GM21576 (cell line): Measurements from ENCODE around the gene EPB41.

Experiments
- ATAC-seq: cut with Tn5 transposase; IDR thresholded peaks from one replicate; pipeline ENCODE4 v1.9.1; 2021; ENCODE audit warnings: mild to moderate bottlenecking, moderate library complexity; ENCODE audit not compliant: unreplicated experiment

The EPB41 gene

DNA sequence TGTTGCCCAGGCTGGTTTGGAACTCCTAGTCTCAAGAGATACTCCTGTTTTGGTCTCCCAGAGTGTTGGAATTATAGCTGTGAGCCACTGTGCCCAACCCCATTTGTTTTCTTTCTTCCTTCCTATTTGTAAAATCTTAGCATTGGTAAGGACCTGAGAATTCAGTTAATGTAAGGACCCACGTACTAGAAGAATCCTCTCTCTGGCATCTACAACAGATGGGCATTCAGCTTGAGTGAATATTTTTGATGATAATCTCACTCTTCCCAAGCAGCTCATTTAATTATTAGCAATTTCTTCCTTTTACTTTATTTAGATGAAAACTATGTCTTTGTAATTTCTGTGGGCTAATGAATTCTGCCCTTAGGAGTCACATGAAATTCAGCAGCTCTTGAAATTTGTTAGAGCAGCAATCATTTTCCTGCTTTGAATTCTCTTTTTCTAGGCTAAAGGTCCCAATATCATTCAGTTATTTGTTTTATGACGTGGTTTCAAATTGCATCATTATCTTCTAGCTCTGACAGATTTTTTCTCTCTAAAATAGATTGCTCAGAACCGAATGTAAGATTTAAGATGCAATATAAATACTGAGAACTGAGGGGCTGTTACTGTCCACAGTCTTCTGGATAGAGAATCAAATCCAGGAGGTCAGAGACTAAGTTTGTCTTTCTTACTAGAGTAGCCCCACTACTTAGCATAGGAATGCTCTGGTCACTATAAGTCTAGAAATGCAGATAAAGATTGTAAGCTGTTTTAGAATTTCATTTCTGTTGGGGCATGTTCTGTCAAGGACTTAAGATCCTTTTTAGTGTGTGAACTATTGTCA is 59.4 kb downstream of the EPB41 start:
- no peak for ATAC-seq

DNA sequence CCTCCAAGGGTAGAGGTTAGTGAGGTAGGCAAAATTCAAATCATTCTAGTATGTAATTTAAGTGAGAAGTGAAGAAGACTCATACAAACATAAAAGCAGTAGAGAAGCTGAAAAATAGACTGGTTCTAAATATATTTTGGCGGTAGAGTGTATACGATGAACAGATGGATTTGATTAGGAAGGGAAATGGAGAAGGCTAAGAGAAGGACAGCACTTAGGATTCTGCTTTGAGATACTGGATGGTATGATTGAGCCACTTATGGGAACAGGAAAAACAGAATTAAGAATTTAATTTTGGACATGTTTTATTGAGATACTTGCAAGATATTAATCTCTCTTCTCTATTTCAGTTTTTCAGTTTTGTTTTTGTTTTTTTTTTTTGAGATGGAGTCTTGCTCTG is 60.1 kb downstream of the EPB41 start:
- no peak for ATAC-seq

DNA sequence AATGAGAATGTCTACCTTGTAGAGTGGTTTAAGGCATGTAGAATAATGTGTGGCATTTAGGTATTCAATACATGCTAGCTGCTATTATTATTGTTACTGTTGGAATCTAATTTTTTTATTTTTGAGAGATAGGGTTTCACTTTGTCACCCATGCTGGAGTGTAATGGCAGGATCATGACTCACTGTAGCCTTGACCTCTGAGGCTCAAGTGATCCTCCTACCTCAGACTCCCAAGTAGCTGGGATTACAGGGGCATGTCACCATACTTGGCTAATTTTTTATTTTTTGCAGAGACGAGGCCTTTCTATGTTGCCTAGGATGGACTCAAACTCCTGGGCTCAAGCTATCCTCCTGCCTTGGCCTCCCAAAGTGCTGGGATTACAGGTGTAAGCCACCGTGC is 61.9 kb downstream of the EPB41 start:
- ATAC-seq: no peak

DNA sequence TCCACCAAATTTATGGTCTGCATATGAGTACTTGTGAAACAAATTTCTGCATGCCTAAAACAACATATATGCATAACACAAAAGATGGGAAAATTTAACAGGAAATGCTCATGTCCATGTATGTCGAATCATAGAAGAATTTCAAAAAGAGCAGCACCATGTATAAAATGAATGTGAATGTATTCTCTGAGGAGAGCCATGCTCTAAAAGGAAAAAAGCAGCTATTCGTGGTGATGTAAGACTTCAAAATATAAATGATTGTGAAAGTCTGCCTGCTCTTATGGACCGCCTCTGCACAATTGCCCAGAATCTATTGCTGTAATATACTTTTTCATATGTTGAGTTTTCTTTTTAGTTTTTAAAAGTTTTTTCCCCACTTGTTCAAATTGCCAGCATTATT is 66.8 kb downstream of the EPB41 start:
- no peak for ATAC-seq

DNA sequence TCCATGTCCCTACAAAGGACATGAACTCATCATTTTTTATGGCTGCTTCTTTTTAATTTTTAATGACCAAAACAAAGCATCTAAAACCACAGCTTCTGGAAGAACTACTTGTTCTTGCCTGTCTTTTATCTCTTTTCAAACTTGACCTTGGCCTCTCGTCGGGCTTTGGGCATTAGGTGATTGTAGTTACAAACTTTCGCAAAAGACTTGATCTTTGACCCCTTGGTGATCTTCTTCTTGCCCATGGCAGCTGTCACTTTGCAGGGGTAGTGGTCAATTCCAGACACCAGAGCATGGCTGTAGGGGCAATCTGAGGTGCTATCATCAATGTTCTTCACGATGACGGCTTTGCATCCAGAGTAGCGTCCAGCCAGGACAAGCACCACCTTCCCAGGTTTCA is 67.8 kb downstream of the EPB41 start:
- ATAC-seq: no peak

DNA sequence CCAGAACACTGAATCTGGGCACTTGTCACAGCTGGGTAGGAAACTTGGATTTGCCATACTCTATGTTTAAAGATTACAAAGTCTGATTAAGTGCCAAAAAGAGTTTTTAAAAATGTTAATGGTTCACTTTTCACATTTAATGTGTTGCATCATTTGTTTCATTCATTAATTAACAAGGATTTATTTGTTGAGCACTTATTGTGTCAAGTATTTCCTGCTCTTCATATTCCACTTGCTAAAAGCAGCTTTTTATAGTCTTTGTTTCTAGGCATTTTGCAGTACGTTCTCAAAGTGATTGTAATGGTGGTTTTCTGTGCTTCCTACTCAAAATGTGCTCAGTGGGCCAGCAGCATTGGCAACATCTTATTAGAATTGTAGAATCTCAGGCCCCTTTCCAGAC is 68.7 kb downstream of the EPB41 start:
- no peak for ATAC-seq

DNA sequence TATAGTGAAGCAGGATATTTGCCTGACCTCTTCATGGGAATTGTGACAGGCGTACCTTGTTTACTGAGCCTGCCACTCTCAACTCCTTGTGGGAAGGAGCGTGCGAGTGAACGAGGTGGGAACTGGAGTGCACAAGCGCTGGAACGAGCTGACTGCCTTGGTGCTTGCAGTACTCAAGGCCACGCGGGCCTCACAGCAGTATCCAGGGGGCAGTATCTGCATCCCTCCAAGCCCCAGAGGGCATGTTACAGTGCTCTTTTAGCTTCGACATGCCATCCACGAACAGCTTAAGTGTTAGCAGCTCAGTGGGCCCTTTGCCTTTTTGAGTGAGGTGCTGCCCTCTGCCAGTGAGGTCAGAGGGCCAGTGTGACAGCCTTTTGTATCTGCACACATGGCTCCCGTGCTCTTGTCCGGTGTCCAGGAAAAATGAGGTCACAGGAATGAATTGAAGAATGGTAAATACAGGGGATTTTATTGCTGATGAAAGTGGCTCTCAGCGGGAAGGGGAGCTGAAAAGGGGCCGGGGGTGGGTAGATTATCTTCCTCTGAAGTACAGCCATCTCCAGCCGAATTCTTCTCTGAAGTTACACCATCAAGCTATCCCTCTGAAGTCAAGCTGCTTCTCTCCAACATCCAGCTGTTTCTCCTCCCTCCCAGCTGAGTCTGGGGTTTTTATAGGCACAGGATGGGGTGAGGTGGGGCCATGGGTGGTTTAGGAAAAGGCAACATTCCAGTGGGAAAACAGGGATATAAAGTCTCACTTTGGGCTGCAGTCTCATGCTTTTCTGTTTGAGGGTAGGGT is 69.3 kb downstream of the EPB41 start:
- ATAC-seq: no peak

DNA sequence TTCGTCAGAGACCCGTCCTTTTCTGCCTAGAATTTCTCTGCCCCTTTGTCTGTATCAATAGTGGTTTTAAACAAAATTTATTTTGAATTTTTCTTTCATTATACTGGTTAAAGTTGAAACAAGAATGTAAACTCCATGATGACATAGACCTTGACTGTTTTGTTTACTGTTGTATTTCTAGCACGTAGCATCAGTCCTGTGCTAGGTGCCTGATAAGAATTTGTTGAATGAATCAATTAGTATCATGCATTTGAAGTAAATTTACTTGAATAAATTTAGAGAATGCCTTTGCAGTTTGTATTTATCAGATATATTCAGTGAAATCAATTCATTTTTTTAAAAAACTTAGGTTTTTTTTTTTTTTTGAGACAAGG is 69.9 kb downstream of the EPB41 start:
- no peak for ATAC-seq

DNA sequence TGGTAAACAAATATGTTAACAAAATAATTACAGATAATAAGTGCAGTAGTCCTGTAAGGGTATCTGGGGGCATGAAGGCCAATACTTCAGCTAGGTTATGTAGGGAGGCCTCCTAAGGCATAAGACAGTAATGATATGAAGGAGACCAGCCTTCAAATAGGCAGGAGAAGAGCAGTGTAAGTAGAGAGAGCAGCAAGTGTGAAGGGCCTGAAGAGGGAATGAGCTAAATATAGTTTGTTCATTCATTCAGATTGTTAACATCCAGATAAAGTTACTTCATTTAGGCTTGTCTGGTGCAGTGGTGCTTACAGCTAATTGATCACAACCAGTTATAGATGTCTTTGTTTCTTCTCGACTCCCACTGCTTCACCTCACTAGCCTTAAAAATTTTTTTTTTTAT is 71.1 kb downstream of the EPB41 start:
- no peak for ATAC-seq

DNA sequence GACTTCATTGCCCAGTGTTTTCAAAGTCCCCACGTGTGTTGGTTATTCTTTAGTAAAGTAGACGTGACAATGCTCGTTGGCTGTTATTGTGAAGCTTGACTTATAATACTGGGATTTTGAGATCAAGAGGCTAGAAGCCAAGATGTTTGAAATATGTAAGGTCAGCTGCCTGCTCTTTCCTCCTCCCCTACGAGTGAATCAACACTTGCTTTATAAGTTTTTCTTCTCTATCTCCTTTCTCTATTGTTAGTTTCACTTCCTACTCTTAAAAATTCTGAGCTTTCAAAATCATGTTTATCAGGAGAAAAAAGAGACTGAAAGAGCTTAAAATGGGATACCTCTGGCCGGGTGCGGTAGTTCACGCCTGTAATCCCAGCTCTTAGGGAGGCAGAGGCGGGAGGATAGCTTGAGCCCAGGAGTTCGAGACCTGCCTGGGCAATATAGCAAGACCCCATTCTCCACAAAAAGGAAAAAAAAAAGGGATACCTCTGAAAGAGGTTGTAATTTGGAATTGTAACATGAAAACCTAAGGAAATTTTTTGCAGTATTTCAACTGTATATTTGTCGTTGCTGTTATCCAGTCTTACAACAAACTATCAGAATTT is 72.0 kb downstream of the EPB41 start:
- no peak for ATAC-seq

DNA sequence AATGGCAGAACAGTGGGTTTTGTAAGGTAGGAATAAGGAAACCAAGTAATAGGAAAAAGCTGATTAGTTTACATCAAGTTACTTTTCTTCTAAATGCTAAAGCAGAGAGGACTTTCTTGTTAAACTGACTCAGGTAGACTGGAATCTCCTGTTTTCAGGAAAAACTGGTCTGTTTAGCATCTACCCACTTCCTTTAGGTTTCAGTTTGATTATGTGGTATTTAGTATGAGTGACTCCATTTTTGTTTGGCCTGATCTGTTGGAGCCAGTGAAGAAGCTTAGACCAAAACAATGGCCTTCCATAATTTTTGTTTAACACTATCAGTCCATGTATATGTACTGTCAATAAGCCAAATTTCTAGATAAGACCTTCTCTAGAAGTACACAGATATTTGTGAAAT is 88.4 kb downstream of the EPB41 start:
- no peak for ATAC-seq

DNA sequence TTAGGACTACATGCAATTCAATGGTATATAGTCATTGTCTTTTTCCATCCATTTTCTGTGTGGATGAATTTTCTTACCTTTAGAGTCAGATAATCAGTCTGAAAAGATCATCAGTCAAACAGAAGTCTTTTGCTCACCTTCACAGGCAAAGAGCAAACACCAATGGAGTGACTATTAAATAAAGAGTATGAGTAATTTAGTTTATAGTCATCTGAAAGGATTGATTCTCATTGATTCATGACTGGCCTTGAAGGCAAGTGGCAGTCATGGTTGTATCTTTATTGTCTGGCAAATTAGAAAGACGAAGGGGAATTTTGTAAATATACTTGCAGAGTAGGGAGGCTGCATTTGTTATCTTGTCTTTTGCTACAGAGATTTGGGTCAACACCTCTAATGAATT is 89.9 kb downstream of the EPB41 start:
- ATAC-seq: no peak

DNA sequence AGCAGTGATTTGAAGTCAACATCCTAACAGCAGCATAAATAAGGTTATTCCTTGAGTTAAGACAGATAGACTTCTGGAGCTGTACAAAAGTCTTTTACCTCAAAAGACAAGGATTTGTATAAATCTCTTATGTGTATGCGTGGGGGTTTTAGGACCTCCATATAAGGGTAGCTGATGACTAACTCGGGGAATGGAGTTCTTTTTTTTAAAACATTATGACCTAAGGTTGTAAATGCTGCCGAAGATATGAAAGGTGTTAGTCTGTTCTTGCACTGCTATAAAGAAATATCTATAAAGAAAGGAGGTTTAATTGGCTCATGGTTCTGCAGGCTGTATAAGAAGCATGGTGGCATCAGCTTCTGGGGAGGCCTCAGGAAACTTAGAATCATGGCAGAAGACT is 90.4 kb downstream of the EPB41 start:
- ATAC-seq: no peak

DNA sequence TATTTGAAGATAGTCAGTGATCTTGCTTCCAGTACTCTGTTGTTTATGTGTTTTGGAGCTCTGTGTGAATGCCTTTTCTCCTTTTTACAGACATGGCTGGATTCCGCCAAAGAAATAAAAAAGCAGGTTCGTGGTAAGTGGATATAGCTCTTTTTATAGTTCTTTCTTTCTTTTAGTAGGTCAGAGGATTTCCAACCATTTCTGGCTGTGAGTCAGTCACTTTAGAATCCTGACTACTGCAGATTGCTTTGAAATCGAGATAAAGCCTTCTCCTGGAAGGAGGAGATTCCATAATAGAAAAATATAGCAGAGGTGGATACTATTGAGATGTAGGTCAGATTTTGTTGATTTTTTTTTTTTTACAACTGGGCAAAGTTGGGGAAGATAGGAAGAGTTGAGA is 97.4 kb downstream of the EPB41 start:
- no peak for ATAC-seq

DNA sequence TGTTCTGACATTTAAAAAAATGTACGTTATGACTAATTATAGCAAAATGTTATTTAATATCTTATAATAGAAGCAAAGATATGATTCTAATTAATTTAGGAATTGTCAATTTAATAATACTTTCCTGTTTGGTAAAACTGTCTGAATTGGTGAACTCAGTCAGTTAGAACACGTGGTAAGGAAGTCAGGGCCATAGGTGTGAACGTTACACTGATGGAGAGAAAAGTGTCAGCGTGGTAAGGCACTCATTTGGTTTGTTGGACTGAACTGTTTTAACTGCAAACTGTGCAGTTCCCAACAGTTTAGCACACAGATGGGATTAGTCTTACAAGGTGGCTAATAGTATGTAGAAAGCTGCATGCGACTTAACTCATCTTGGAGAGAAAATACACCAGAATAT is 102.9 kb downstream of the EPB41 start:
- no peak for ATAC-seq

DNA sequence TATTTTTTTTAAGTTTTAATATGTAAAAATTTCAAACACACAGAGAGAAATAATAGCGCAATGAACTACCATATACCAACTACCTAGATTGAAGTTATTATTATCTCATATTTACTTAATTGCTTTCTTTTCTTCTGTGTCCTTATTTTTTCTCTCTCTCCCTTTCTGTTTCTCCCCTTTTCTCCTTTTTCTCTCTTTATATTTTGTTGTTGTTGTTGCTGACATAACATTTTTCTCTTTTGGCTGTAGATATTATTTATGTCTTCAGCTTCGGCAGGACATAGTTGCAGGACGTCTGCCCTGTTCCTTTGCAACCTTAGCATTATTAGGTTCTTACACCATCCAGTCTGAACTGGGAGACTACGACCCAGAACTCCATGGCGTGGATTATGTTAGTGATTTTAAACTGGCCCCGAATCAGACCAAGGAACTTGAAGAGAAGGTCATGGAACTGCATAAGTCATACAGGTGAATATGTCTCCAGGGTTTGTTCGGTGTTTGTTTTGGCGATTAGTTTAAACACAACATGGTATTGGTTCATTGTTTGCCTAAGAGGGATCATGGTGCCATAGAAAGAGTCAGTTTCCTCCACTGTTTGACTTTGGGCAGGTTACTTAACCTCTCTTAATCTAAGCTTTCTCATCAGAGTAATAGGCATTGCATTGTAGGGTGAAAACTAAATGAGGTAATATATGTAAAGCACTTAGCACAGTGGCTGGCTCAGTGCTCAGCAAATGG is 103.8 kb downstream of the EPB41 start:
- ATAC-seq: no peak

DNA sequence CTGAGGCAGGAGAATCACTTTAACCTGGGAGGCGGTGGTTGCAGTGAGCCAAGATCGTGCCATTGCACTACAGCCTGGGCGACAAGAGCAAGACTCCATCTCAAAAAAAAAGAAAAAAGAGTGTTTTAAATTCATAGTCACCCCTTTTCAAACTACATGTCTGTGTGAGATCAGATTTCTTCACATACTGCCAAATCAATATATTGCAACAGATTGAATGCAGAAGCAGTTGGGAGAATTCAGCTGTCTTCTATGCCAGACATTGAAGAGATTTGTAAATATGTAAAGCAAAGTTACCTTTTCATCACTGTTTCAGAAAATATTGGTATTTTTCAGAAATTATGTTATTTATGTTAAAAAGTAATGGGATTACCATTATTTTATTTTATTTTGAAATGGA is 108.3 kb downstream of the EPB41 start:
- ATAC-seq: no peak

DNA sequence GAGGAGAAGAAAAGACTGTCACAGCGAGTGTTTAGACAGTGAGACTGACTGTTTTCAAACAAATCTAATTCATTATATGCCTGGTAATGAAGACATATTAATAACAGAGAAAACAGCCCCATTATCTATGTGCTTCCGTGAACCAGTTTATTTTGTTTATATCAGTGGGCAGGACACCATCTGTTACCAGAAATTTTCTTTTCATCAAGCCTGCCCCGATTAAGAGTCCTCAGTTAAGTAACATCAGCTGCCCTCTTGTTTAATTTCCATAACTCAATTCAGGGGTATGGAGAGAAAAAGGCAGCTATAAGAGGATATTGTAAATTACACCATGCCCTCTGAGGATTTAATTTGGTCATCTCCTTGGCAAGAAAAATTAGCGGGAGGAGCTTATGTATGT is 115.3 kb downstream of the EPB41 start:
- no peak for ATAC-seq

DNA sequence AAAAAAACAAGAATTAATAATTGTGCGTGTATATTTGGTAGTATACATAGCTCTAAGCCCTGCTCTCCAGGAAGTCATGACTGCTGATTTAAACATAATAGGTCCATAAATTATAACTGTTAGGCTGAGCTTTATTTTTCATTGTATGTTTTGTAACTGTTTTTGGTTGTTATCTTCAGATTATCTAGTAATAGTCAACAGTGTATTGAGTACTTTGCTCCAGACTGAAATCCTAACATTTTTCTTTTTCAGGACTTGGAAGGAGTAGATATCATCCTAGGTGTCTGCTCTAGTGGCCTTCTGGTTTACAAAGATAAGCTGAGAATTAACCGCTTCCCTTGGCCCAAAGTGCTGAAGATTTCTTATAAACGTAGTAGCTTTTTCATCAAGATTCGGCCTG is 118.5 kb downstream of the EPB41 start:
- no peak for ATAC-seq

DNA sequence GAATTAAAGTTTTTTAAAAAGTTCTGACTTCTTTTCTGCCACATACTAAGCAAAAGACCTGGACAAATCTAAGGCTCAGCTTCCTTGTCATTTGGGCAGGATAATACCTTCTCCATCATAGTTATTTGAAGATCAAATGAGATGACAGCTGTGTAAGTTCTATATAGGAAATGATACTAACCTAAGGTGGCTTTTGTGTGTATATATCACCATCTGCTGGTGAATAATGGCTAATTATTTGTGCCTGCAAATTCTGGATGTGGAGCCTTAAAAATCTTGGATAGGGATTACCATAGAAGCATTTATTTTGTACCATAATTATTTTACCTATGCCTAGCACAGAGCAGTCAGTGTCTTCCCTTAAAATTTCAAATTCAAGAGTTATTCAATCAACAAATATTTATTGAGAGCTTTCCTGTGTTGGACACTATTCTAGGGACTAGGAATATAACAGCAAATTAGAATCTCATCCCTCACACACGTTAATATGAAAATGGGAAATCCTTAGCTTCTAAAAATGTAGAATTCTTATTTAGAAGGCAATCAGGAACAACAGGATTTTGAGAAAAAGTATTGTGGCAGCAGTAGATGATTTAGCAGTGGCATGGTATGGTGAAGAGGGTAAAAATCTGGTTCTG is 119.6 kb downstream of the EPB41 start:
- ATAC-seq: no peak
